CD4-positive, alpha-beta T cell (primary cell): Measurements from ENCODE around the gene SSUH2. TPM values are rescaled to one million over a fixed set of nuclear protein-coding genes. Genes with fewer than 3 reads are reported as not detected.

Source experiments
- ATAC-seq: fragments of 200-7000 bp; cut with Tn5 transposase; one replicate; pipeline ENCODE4 v1.10.0; 2022; ENCODE audit warnings: mild to moderate bottlenecking; ENCODE audit not compliant: poor library complexity
- CTCF ChIA-PET: fragments of 350-600 bp; sonication (Branson Sonifier 250); formaldehyde crosslinking; loops from one replicate; lab custom pipeline; 2021; ENCODE audit warnings: antibody characterized with exemption, inconsistent platforms; lab: Charles Lee
- POLR2A ChIA-PET: fragments of 350-600 bp; sonication (Branson Sonifier 250); formaldehyde crosslinking; loops from one replicate; lab custom pipeline; 2021; ENCODE audit warnings: antibody characterized with exemption, inconsistent platforms; lab: Charles Lee
- DNase-seq, 14 experiments: peaks; one replicate each; pipeline ENCODE4 v3.0.0-alpha.2; 2013 to 2020; ENCODE audit warnings: mixed read lengths in 2 of 14
- H3K27ac ChIP-seq, 2 donors: one replicate each; pipeline versions ENCODE4 v1.5.1 to v1.7.0; 2013; ENCODE audit warnings: low read length in 2 of 2, low read depth in 1 of 2, mild to moderate bottlenecking in 1 of 2
- H3K27me3 ChIP-seq, 2 experiments: 1 replicate in 1 of 2; 2 replicates in 1 of 2; pipeline versions ENCODE4 v1.6.1 to v1.7.0; 2013; ENCODE audit warnings: low read length in 2 of 2, control low read depth in 1 of 2, mild to moderate bottlenecking in 1 of 2, moderate library complexity in 1 of 2; ENCODE audit not compliant: insufficient read depth in 2 of 2, control insufficient read depth in 1 of 2
- H3K36me3 ChIP-seq: one replicate; pipeline ENCODE4 v1.6.1; 2013; ENCODE audit warnings: low read length, control low read depth; ENCODE audit not compliant: insufficient read depth
- H3K4me1 ChIP-seq: one replicate; pipeline ENCODE4 v1.6.1; 2013; ENCODE audit warnings: low read length, control low read depth; ENCODE audit not compliant: insufficient read depth
- H3K4me3 ChIP-seq: one replicate; pipeline ENCODE4 v1.5.1; 2013; ENCODE audit warnings: mild to moderate bottlenecking, low read length, moderate library complexity
- H3K9me3 ChIP-seq, 2 experiments: 1 replicate in 1 of 2; 2 replicates in 1 of 2; pipeline versions ENCODE4 v1.6.1 to v1.7.0; 2013; ENCODE audit warnings: low read length in 2 of 2, mild to moderate bottlenecking in 2 of 2, control low read depth in 1 of 2, moderate library complexity in 1 of 2; ENCODE audit not compliant: control insufficient read depth in 1 of 2, insufficient read depth in 1 of 2
- H3K27ac Mint-ChIP-seq: one replicate; pipeline ENCODE4 v1.8.0; 2020; ENCODE audit warnings: mixed read lengths
- H3K27me3 Mint-ChIP-seq: one replicate; pipeline ENCODE4 v1.8.0; 2021; ENCODE audit warnings: mixed read lengths
- H3K36me3 Mint-ChIP-seq: one replicate; pipeline ENCODE4 v1.8.0; 2021; ENCODE audit warnings: low read depth, mixed read lengths
- H3K4me1 Mint-ChIP-seq: one replicate; pipeline ENCODE4 v1.8.0; 2021; ENCODE audit warnings: low read depth, mixed read lengths
- H3K4me3 Mint-ChIP-seq: one replicate; pipeline ENCODE4 v1.8.0; 2020; ENCODE audit warnings: mild to moderate bottlenecking, mixed read lengths
- H3K9me3 Mint-ChIP-seq: one replicate; pipeline ENCODE4 v1.8.0; 2020; ENCODE audit warnings: mixed read lengths
- CTCF ChIP-seq: fragments of 200-600 bp; IDR thresholded peaks from one replicate; pipeline ENCODE4 v1.8.0; 2022; ENCODE audit warnings: antibody characterized with exemption, mild to moderate bottlenecking
- intact Hi-C, 2 experiments: fragments of 100-400 bp; cut with DNase I in 1 of 2; cut with micrococcal nuclease in 1 of 2; formaldehyde crosslinking; loops; one replicate each; pipeline versions ENCODE4 v1.15.1 to v1.9.0; 2023 to 2025; cut with DNase I, micrococcal nuclease
- total RNA-seq, 174 experiments: library from RNA in 2 of 174; stranded (reverse) in 2 of 174; gene quantifications; one replicate each; pipeline ENCODE4 v1.2.3 and lab custom pipeline; 2021 to 2026

The SSUH2 gene
- total RNA-seq, 2 experiments from 2014 or later, result not detected

- ChIA-PET POLR2A (no interaction called here), CTCF (no interaction called here)
- Histone ChIP-seq H3K36me3 (no peaks in the 10 kb centered on the region), H3K27me3 (no peaks in the 10 kb centered on the region), H3K27ac (no peak overlapping the region), H3K4me3 (no peak overlapping the region), H3K4me1 (no peaks in the 10 kb centered on the region), H3K9me3 (peaks cover 0 to 6% of the 10 kb centered on the region in 2 experiments)
- H3K4me1 Mint-ChIP-seq, result no peaks in the 10 kb centered on the region
- DNase-seq (no peak), ATAC-seq (no peak)
- H3K27ac Mint-ChIP-seq, result no peak overlapping the region
- no peaks in the 10 kb centered on the region for H3K36me3 Mint-ChIP-seq
- intact Hi-C loops, result no loop called here
- no peak overlapping the region for H3K4me3 Mint-ChIP-seq
- H3K27me3 Mint-ChIP-seq, result no peaks in the 10 kb centered on the region
- no peaks in the 10 kb centered on the region for H3K9me3 Mint-ChIP-seq
- no peak for TF ChIP-seq CTCF
Observed at GRCh38 chr3:8673083-8673737, 28.6 kb upstream of the SSUH2 start.

GRCh38 chr3:8669019-8669418 lies 24.4 kb upstream of the SSUH2 start:
- no peak for TF ChIP-seq CTCF
- peaks cover 22% of the 10 kb centered on the region for H3K27me3 Mint-ChIP-seq
- ATAC-seq, result no peak
- intact Hi-C loops, result no loop called here
- no peak overlapping the region for H3K27ac Mint-ChIP-seq
- H3K4me1 ChIP-seq, result no peaks in the 10 kb centered on the region
- H3K9me3 Mint-ChIP-seq, result no peaks in the 10 kb centered on the region
- H3K36me3 ChIP-seq, result no peaks in the 10 kb centered on the region
- POLR2A ChIA-PET, result no interaction called here
- DNase-seq, result no peak
- H3K27me3 ChIP-seq, result peaks cover 0 to 2% of the 10 kb centered on the region in 2 experiments
- no peaks in the 10 kb centered on the region for H3K4me1 Mint-ChIP-seq
- H3K4me3 Mint-ChIP-seq, result no peak overlapping the region
- no peak overlapping the region for H3K4me3 ChIP-seq
- H3K36me3 Mint-ChIP-seq, result no peaks in the 10 kb centered on the region
- H3K9me3 ChIP-seq, result no peaks in the 10 kb centered on the region
- H3K27ac ChIP-seq, result no peak overlapping the region
- CTCF ChIA-PET, result no interaction called here

GRCh38 chr3:8668216-8668615 lies 23.6 kb upstream of the SSUH2 start:
- no peak for TF ChIP-seq CTCF
- Histone ChIP-seq H3K27ac (no peak overlapping the region), H3K27me3 (peaks cover 0 to 2% of the 10 kb centered on the region in 2 experiments), H3K36me3 (no peaks in the 10 kb centered on the region), H3K9me3 (no peaks in the 10 kb centered on the region), H3K4me3 (no peak overlapping the region), H3K4me1 (no peaks in the 10 kb centered on the region)
- ChIA-PET CTCF (no interaction called here), POLR2A (no interaction called here)
- Mint-ChIP-seq H3K36me3 (no peaks in the 10 kb centered on the region), H3K9me3 (no peaks in the 10 kb centered on the region), H3K4me3 (no peak overlapping the region), H3K27me3 (peaks cover 30% of the 10 kb centered on the region), H3K27ac (no peak overlapping the region), H3K4me1 (no peaks in the 10 kb centered on the region)
- no peak for DNase-seq
- intact Hi-C loops, result no loop called here
- ATAC-seq, result no peak
